NCI-H1436 (cell line): ENCODE measurements around the gene ZP4.
"Not testable (repeated sequence)": the region's sequence is repeated elsewhere in the genome, so short reads cannot be mapped to it uniquely, and the experiment has no call there.

Source experiments
- DNase-seq: peaks from one replicate; lab custom pipeline; 2025; lab: John Stamatoyannopoulos, UW

The ZP4 gene

DNA sequence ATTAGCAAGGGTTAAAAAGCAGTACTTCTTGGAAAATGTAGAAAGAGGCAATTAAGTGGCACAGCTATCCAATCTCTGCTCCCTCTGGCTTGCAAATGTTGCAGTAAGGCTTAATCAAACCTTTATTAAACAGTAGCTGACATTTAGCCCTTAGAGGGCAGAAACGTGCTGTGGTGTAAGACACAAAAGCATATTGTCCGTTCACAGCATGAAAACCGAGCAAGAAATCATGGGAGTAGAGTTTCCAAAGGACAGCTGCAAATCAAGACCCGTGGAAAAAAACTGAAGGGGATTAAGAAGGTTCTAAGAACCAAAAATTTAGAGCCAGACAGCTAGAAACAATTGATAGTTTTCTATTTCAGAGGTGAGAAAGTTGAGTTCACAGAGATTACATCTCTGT lies 13.1 kb downstream of the ZP4 start:
- no peak for DNase-seq

DNA sequence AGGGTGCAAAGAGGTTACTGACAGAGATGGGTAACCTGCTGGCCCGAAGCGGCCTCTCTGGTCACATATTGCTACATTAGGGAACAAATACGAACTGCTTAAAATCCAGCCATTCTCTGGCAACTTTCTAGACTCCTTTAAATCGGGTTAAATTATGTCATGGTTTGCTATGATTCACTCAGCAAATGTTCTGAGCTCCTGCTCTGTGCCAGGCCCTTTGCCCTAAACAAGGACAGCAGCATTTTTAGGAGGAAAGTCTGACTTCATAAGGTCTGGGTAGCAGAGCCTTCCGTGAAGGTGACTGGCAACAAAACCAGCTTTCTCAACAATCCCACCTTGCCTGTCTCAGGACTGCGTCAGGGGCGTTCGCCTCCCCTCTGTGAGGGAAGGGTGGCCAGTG lies 15.4 kb downstream of the ZP4 start:
- no peak for DNase-seq

DNA sequence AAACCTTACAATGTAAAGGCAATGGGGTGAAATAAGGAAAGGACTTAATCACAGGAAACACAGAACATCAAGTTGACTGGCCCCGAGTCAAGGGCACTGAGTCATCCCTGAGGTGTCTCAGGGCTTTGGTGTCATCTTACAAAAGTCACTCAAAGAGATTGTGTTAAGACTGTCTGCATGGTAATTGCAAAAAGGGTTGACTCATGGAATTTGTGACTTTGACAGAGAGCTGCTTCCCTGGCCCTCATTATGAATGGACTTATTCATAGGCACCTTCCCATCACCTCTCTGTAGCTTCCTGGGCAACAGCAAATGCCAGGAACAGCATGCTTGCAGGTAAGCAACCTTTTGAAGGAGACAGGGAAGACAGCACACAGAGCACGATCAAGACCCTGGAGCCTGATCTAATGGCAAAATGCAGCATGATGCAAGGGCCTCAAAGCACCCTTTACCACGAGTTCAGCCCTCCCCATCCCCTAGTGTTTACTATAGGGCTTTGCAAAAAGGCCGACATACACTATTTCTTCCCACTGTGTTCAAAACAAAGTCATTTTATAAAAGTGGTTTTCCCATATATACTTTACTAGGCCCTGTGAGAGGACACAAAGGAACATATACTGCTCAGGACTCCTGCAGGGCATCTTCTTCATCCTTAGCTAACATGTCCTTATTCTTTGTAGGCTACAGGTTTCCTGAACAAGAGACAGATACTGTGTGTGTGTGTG lies 17.1 kb downstream of the ZP4 start:
- DNase-seq, result no peak

DNA sequence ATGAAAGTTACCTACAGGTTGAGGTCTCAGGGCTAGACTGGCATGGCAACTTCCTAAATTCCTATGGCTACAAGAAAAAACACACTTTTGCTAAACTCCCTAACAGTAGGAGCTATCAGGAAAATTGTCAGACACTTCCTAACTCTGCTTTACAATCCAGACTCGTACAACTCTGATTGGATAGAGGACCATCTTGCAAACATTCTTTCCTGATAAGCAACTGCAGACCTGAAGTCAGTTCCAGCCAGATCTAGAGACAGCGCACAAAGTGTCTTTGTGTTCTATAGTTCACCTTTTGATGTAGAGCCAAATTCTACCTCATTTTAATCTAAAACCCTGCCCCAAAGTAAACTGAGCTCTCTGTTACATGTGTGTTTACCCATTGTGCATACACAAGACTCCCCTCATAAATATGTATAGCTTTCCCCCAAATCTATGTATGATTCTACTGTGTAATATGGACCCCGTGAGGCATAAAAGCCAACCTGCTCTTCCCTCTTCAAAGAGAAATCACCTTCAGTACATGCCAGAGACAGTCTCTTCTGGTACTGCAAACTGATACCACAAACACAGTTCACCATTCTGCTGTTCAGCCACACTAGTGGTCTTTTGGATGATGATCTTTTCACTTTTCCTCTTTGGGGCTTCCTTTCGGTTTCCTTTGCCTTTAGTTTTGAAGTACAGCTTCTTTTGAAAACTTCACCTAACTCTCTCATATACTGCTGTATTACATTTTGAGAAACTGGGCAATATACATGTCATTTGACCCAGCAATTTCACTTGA lies 21.7 kb downstream of the ZP4 start:
- no peak for DNase-seq

DNA sequence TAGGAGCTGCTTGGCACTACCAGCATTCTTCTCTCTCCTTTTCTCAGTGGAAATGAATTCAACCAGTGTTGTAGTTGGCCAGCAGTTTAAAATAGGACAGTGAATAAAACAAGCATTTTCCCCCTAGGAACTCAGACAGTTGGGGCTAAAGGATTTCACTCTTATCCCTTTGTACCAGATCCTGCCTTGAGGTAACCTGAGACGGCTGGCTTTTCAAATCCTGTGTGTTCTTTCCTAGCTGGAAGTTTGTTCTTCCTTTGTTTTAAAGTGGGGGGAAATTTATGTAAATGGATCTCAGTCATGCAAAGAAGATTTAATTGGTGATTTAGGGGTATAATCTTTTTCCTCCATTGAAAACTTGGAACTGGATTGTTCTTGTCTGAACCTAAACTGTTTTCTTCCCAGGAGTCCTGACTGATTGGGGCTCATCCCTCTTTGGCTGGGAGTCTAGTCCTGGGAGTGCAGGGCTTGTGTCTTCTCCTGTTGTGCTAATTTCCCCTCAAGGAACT lies 23.3 kb downstream of the ZP4 start:
- DNase-seq, result no peak

DNA sequence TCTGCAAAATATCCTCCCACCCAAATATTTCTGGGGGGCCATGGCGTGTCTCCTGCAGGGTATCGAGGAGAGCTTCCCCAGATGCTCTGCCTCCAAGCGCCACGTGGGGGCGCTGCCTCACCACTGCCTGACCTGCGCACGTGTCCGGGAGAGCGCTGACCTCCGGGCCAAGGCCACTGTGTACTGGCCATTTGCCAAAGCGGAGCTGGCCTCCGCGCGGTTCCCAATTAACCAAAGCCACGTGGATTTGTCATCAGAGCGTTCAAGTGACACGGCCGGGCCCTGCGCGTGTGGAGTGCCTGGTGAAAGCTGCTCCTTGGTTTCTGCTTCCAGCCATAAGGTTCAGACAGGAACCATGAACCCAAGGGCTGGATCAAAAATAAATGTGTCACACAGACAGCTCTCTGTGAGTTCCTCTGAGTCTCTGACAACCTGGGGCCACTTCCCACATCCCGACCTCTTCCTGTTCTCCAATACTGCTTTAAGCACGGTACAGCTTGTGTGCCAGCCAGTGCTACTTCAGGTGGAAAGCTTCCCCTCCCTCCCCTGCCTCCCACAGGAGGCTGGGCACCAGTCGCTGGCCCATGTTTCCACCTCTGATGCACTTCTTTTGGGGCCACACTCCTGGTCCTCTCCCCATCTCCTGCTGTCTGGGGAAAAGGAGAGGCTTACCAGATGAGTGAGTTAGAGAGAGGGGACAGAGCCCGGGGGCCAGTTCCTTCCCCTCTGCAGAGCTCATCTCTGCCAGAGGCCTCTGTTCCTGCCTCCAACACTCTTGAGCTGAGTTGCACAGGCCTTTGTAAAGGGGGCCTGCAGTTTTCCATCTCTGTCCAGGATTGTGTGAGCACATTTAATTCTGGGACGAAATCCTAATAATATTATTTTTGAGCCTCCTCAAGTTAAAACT lies 26.1 kb downstream of the ZP4 start:
- DNase-seq, result peak; percentile 49

DNA sequence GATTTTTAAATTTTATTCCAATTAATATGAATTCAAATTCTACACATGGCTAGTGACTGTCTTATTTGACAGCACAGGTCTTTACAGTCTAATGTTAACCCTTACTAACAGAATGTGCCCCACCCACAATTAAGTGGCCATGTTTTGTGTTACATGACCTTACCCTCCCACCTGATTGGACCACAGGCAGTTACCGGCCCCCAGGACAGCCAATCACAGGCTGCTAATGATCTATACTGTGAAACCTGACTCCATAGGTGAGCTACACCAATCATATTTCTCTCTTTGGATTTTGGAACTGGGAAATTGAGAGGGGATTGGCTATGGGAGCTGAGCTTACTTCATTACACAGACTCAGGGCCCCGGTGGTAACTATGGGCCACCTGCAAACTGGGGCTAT lies 27.5 kb downstream of the ZP4 start:
- DNase-seq, result no peak

DNA sequence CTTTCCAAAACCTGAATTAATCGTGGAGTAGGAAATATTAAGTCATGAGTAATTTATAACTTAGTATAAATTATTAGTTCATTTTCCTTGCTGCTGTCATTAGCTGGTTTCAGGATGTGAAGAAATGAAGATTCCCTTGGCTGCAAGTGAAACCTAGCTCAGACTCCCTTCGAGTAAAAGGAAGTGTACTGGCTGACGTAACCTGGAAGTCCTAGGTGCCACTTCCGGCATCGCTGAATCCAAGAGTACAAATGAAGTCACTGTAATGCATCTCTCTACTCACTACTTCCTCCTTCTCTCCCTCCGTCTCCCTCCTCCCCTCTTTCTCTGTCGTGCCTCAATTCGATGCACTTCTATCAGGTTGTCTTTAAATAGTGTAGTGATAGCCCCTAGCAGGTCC lies 28.8 kb downstream of the ZP4 start:
- DNase-seq, result no peak

DNA sequence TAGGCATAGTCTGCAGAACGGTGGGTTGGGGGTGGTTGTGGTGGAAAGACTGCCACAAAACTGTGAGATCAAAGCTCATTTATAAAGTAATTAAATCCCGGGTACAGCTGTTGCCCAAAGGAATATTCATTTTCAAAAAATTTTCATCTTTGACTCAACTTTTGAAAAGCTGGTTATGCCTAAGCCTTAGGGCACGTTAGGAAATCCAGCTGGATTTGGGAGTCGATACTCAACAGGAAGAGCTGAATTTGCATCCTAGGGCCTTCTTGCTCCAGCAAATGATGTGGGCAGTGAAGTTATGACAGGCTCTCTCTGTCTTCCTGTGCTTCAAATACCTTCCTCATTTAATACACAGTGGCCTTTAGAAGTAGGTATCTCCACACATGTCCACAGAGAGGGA lies 31.7 kb downstream of the ZP4 start:
- no peak for DNase-seq

DNA sequence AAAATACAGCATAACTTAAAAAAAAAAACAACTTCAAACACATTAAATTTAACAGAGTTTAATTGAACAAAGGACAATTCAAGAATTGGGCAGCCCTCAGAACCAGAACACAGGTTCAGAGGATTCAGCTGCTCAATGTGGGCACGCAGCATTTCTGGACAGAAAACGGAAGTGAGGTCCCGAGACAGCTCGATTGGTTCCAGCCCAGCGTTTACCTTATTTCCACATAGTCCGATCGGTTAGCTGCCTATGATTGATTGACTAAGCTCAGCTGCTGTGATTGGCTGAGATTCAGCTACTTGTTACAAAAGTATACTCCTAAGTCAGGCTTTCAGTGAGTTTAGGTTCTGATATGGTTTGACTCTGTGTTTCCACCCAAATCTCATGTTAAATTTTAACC lies 33.3 kb downstream of the ZP4 start:
- no peak for DNase-seq

DNA sequence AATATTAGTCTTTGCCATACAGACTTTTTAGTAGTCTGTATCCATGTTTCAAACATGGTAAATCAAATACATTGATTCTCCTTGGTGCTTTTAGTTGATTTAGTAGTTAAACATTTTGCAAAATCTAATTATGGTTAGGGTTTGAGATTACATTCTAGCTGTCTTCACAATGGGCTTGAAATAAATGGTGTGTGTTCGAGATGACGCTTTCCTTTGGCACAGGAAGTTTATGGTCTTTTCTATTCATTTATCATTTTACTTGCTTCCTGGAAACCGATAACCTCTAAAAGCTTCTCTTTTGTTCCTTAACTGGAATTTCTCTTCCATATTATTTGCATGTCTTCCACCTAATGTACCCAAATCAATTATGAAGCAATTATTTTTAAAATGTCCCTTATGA lies 38.4 kb downstream of the ZP4 start:
- no peak for DNase-seq

DNA sequence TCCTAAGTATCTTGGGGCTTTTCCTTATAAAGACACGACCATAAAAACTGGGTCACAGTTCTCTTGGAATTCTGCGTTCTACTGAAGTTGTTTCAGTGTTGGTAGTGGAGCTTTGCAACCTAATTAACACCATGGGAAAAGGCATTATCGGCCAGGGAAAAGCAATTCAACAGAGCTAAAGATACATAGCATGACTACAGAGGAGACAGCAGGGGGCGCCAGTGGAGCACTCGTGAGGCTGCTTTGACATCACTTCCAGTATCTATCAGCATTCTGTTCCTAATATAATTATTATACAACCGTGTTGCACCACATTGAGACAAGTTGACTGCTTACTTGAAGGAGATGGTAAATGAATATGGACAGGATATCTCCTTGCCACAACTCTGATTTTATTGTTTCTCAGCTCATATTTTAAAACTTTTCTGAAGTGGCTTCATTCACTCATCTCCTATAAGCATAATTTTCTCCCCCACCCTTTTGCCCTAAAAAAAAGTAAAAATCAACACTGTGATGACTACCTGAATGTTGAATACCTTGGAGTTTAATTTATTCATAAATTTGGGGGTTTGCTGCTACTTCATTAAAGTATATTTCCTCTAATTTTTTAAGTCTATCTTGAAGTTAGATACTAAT lies 39.4 kb downstream of the ZP4 start:
- peak; percentile 67 for DNase-seq

DNA sequence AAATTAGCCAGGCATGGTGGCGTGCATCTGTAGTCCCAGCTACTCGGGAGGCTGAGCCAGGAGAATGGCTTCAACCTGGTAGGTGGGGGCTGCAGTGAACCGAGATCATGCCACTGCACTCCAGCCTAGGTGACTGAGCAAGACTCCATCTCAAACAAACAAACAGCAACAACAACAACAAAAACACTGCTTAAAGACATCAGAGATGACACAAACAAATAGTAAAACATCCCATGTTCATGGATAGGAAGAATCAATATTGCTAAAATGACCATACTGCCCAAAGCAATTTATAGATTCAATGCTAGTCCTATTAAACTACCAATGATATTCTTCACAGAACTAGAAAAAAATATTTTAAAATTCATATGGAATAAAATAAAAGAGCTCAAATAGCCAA lies 47.2 kb downstream of the ZP4 start:
- not testable (repeated sequence) for DNase-seq

DNA sequence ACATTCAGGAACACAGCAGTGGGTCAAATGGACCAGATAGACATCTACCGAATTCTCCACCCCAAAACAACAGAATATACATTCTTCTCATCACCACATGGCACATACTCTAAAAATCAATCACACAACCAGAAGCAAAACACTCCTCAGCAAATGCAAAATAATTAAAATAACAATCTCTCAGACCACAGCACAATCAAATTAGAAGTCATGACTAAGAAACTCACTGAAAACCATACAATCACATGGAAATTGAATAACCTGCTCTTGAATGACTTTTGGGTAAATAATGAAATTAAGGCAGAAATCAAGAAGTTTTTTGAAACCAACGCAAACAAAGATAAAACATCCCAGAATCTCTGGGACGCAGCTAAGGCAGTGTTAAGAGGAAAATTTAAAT lies 49.2 kb downstream of the ZP4 start:
- DNase-seq, result no peak

DNA sequence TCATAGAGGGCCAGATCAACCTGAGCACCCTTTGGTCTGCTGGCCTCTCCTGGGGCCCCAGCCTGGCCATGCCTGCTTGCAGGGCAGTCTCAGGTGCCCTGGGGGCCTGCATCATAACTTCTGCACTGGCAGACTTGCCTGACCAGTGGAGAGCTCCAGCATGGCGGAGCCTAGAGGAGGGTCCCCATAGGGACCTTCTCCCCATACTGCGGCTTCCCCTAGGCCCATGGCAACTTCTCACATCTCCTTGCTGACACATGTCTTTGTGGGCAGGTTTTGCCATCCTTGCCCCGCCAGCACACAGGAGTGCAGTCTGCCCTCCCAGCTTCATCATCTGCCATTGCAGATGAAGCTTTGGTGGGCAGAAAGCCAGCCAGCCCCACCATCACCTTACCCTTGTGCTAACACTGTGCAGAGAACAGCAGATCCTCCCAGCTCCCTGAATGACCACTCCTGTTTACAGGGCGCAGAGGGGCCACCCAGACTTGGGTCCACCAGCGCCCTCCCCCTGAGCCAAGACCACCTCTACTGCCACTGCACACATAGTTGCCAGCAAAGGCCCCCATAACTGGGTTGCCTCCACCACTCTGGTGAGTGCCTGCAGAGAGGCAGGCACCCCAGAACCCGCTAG lies 51.7 kb downstream of the ZP4 start:
- DNase-seq, result no peak

DNA sequence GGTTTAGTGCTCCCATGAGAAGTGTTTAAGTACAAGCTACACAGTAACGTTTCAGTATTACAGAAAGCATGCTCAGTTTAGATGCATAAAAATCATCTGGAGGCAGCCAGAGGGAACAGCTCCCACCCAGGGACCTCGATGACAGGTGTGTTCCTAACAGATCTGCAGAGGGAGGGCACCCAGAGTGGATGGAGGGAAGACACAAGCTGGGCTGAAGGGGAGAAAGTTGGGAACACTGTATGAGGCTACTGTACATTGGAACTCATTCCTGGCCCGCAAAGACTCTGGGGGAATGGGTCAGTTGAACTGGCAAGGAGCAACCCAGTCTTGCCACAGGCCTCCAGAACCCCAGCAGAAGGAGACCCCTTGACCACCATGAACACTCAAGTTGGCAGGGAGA lies 52.4 kb downstream of the ZP4 start:
- DNase-seq, result no peak

DNA sequence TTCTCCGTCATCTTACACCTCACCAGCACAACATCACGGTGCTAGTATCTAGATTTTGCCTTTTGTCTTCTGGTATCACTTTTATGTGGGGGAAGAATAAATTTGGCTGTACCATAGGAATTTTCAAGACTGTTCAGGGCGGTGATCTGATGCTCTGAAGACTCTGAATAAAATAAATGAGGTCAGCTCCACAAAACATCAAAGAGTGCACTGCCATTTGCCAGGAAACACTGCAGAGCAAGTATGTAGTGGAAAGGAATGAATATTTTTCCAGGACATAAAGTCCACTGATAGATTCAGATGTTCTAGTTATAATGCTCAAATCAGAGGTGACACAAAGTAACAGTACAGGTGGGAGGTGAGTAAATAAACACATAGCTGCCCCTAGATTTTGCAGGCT lies 56.3 kb downstream of the ZP4 start:
- no peak for DNase-seq

DNA sequence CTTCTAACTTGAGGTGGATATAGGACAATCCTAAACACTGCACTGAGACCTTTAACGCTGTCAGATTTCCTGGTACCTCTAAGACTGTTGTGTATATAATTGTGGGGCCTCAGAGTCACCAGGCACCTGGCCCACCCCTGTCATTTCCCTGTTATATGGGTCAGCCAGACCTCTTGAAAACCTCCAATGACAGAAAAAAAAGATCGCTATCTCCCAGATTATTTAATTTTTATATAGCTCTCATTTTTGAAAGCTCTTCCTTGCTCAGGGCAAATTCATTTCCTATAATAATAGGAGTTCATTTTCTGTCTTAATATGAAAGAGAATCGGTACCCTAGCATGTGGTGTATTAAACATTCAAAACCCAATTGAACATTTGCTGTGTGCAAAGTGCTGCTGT lies 56.7 kb downstream of the ZP4 start:
- no peak for DNase-seq

DNA sequence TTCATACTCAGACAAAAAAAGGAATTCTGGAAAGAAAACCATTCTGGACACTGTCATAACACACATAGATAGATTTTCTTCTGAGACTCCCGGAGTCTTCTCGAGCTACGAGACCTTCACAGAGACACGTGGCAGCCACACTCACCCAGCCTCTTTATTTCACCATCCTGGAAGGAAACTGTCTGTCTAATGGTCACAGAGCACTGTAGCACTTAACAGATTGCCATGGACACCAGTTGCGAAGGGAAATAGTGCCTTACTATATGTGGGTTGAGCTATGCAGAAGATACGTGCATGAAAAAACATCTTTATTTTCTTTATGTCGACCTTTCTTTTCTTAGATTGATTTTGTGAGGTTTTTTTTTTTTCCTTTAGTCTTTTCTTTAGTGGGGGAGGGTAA lies 57.9 kb downstream of the ZP4 start:
- DNase-seq, result no peak
